ENCODE measurements around the gene NUTF2. TPM values are rescaled to one million over a fixed set of nuclear protein-coding genes. Genes with fewer than 3 reads are reported as not detected.

Gene NUTF2
- total RNA-seq, 4 donors from 2014 or later = 55.5 to 82.5 (median 69.1) TPM

DNA sequence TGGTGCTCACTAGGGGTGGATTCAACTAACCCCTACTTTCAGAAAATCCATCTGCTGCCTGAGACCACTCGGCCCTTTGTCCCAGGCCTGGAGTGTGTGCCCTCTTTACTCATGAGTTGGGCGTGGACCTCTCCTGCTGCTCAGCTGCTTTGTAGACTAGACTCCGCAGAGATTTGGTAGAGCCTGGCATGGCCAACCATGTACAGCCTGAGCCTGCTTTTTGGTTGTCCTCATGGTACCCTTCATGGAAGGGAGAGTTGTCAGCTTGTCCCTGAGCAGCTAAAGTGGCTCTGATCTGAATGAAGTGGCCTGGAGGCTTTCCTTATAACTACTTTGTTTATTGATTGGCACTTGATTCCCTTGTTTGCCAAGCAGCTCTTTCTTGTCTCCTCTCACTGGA is 27.6 kb downstream of the NUTF2 start:
- H3K27me3 ChIP-seq = no peaks in the 10 kb centered on the region
- peaks cover 0 to 49% (median 5%) of the 10 kb centered on the region in 3 donors for H3K36me3 ChIP-seq
- TF ChIP-seq POLR2A (IDR thresholded peaks at IDR 0.05) = no peak
- DNase-seq = no peak
- H3K9me3 ChIP-seq = no peaks in the 10 kb centered on the region
- peak overlapping the region in 3 of 4 donors; percentile 71 to 100 (median 72) for H3K4me3 ChIP-seq
- peaks cover 0 to 31% (median 11%) of the 10 kb centered on the region in 4 donors for H3K4me1 ChIP-seq
- H3K27ac ChIP-seq = peak overlapping the region in 1 of 4 donors; percentile 63

DNA sequence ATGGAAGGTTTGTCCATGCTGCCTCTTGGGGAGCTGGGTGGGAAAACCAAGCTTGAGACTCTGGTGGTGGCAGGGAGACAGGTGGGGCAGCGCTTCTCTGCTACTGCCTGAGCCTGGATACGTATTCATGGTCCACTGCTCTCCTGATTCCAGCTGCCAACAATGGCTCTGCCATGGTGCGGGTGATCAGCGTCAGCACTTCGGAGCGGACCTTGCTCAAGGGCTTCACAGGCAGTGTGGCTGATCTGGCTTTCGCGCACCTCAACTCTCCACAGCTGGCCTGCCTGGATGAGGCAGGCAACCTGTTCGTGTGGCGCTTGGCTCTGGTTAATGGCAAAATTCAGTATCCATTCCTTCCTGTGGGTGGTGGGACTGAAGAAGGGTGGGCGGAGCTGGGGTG is 30.3 kb downstream of the NUTF2 start:
- Histone ChIP-seq H3K27ac (no peak overlapping the region), H3K9me3 (no peaks in the 10 kb centered on the region), H3K4me3 (no peak overlapping the region), H3K4me1 (peaks cover 0 to 27% (median 11%) of the 10 kb centered on the region in 4 donors), H3K36me3 (peaks cover 0 to 64% (median 7%) of the 10 kb centered on the region in 3 donors), H3K27me3 (no peaks in the 10 kb centered on the region)
- DNase-seq = no peak
- TF ChIP-seq POLR2A (IDR thresholded peaks at IDR 0.05) = no peak
- TF ChIP-seq, protein P1, sequence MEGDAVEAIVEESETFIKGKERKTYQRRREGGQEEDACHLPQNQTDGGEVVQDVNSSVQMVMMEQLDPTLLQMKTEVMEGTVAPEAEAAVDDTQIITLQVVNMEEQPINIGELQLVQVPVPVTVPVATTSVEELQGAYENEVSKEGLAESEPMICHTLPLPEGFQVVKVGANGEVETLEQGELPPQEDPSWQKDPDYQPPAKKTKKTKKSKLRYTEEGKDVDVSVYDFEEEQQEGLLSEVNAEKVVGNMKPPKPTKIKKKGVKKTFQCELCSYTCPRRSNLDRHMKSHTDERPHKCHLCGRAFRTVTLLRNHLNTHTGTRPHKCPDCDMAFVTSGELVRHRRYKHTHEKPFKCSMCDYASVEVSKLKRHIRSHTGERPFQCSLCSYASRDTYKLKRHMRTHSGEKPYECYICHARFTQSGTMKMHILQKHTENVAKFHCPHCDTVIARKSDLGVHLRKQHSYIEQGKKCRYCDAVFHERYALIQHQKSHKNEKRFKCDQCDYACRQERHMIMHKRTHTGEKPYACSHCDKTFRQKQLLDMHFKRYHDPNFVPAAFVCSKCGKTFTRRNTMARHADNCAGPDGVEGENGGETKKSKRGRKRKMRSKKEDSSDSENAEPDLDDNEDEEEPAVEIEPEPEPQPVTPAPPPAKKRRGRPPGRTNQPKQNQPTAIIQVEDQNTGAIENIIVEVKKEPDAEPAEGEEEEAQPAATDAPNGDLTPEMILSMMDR (IDR thresholded peaks at IDR 0.05) = no peak

DNA sequence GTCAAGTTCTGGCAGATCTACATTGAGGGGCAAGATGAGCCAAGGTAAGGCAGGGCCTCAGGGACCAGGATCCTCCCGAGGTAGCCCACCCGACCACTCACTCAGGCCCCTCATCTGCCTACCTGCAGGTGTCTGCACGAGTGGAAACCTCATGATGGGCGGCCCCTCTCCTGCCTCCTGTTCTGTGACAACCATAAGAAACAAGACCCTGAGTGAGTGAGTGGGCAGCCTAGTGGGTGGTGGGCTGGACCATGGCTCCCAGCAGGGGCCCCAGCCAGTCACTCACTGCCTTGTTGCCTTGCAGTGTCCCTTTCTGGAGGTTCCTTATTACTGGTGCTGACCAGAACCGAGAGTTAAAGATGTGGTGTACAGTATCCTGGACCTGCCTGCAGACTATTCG is 31.5 kb downstream of the NUTF2 start:
- no peaks in the 10 kb centered on the region for H3K27me3 ChIP-seq
- H3K4me1 ChIP-seq = peaks cover 0 to 25% (median 11%) of the 10 kb centered on the region in 4 donors
- H3K36me3 ChIP-seq = peaks cover 0 to 75% (median 7%) of the 10 kb centered on the region in 3 donors
- no peak for DNase-seq
- H3K4me3 ChIP-seq = no peak overlapping the region
- no peak overlapping the region for H3K27ac ChIP-seq
- no peaks in the 10 kb centered on the region for H3K9me3 ChIP-seq
- no peak for TF ChIP-seq POLR2A (IDR thresholded peaks at IDR 0.05)
- TF ChIP-seq, protein P1 (IDR thresholded peaks at IDR 0.05) = no peak

DNA sequence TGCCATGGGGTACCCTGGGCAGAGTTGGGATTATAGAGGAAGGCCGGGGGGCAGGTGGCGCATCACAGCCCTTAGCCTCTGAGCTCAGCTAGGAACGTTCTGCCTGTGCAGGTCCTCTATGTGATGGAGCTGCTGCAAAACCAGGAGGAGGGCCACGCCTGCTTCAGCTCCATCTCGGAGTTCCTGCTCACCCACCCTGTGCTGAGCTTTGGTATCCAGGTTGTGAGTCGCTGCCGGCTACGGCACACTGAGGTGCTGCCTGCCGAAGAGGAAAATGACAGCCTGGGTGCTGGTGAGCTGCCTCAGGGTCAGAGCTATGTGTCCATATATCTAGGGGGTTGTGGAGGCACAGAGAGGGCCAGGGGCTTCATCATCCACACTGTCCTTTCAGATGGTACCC is 32.1 kb downstream of the NUTF2 start:
- DNase-seq = no peak
- Histone ChIP-seq H3K27me3 (no peaks in the 10 kb centered on the region), H3K27ac (no peak overlapping the region), H3K36me3 (peaks cover 0 to 82% (median 7%) of the 10 kb centered on the region in 3 donors), H3K9me3 (no peaks in the 10 kb centered on the region), H3K4me3 (no peak overlapping the region), H3K4me1 (peaks cover 0 to 28% (median 7%) of the 10 kb centered on the region in 4 donors)
- TF ChIP-seq POLR2A (IDR thresholded peaks at IDR 0.05) = no peak
- TF ChIP-seq, protein P1 (IDR thresholded peaks at IDR 0.05) = no peak

DNA sequence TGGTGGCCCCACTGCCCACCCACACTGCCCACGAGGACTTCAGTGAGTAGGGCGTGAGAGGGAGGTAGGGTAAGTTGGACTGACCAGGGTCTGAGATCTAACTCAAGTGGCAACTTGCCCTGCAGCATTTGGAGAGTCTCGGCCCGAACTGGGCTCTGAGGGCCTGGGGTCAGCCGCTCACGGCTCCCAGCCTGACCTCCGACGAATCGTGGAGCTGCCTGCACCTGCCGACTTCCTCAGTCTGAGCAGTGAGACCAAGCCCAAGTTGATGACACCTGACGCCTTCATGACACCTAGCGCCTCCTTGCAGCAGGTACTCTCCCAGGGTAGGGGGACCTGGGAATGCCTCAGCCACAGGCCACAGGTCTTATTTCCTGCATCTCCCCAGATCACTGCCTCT is 32.7 kb downstream of the NUTF2 start:
- no peaks in the 10 kb centered on the region for H3K27me3 ChIP-seq
- no peak overlapping the region for H3K4me3 ChIP-seq
- TF ChIP-seq POLR2A (IDR thresholded peaks at IDR 0.05) = no peak
- TF ChIP-seq, protein P1 (IDR thresholded peaks at IDR 0.05) = no peak
- peaks cover 0 to 23% (median 2%) of the 10 kb centered on the region in 4 donors for H3K4me1 ChIP-seq
- no peaks in the 10 kb centered on the region for H3K9me3 ChIP-seq
- peaks cover 0 to 87% (median 7%) of the 10 kb centered on the region in 3 donors for H3K36me3 ChIP-seq
- DNase-seq = no peak
- no peak overlapping the region for H3K27ac ChIP-seq

DNA sequence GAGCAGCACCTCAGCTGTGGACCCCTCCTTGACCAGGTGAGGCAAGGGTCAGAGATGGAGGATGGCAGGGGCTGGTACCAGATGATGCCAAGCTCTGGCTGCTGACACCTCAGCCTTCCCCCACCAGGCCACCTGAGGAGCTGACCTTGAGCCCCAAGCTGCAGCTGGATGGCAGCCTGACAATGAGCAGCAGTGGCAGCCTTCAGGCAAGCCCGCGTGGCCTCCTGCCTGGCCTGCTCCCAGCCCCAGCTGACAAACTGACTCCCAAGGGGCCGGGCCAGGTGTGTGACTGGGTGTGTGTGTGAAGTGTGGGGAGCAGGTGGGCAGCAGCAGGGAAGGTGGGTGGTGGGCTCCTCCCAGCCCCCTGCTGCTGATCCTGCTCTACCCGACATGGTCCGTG is 33.2 kb downstream of the NUTF2 start:
- H3K27me3 ChIP-seq = no peaks in the 10 kb centered on the region
- no peak overlapping the region for H3K27ac ChIP-seq
- H3K4me1 ChIP-seq = peaks cover 0 to 22% (median 0%) of the 10 kb centered on the region in 4 donors
- TF ChIP-seq POLR2A (IDR thresholded peaks at IDR 0.05) = no peak
- TF ChIP-seq, protein P1 (IDR thresholded peaks at IDR 0.05) = no peak
- H3K4me3 ChIP-seq = no peak overlapping the region
- DNase-seq = no peak
- peaks cover 0 to 92% (median 7%) of the 10 kb centered on the region in 3 donors for H3K36me3 ChIP-seq
- H3K9me3 ChIP-seq = no peaks in the 10 kb centered on the region

All from Peyer's patch (tissue), 4 donors.